ACC112 (cell line): ENCODE results near the gene GLRA2.
"Not testable (repeated sequence)": the region's sequence is repeated elsewhere in the genome, so short reads cannot be mapped to it uniquely, and the experiment has no call there.

Experiments used
- H2AFZ ChIP-seq: fragments of 200-600 bp; sonication (generic); one replicate; pipeline ENCODE4 v1.6.0; 2017; ENCODE audit warnings: antibody characterized with exemption, low read length; ENCODE audit not compliant: unreplicated experiment
- H3K27ac ChIP-seq: fragments of 200-600 bp; sonication (generic); 2 replicates; pipeline ENCODE4 v1.5.1; 2014; ENCODE audit warnings: low read depth, mild to moderate bottlenecking, antibody characterized with exemption, low read length, moderate library complexity
- H3K27me3 ChIP-seq: fragments of 200-600 bp; sonication (generic); 2 replicates; pipeline ENCODE4 v1.6.1; 2014; ENCODE audit warnings: mild to moderate bottlenecking, antibody characterized with exemption, low read length, moderate library complexity, mixed read lengths; ENCODE audit not compliant: insufficient read depth
- H3K36me3 ChIP-seq: fragments of 200-600 bp; sonication (generic); 2 replicates; pipeline ENCODE4 v1.6.1; 2016; ENCODE audit warnings: mild to moderate bottlenecking, antibody characterized with exemption, low read length, moderate library complexity, mixed read lengths; ENCODE audit not compliant: insufficient read depth
- H3K4me1 ChIP-seq: fragments of 200-600 bp; sonication (generic); one replicate; pipeline ENCODE4 v1.6.1; 2016; ENCODE audit warnings: low read length, mixed read lengths; ENCODE audit not compliant: insufficient read depth, unreplicated experiment, control insufficient read depth
- H3K4me3 ChIP-seq: fragments of 200-600 bp; sonication (generic); 2 replicates; pipeline ENCODE4 v1.5.1; 2014; ENCODE audit warnings: mild to moderate bottlenecking, low read depth, low read length
- H3K79me2 ChIP-seq: fragments of 200-600 bp; sonication (generic); one replicate; pipeline ENCODE4 v1.6.0; 2016; ENCODE audit warnings: low read length; ENCODE audit not compliant: control insufficient read depth, unreplicated experiment, insufficient read depth

Gene GLRA2

DNA sequence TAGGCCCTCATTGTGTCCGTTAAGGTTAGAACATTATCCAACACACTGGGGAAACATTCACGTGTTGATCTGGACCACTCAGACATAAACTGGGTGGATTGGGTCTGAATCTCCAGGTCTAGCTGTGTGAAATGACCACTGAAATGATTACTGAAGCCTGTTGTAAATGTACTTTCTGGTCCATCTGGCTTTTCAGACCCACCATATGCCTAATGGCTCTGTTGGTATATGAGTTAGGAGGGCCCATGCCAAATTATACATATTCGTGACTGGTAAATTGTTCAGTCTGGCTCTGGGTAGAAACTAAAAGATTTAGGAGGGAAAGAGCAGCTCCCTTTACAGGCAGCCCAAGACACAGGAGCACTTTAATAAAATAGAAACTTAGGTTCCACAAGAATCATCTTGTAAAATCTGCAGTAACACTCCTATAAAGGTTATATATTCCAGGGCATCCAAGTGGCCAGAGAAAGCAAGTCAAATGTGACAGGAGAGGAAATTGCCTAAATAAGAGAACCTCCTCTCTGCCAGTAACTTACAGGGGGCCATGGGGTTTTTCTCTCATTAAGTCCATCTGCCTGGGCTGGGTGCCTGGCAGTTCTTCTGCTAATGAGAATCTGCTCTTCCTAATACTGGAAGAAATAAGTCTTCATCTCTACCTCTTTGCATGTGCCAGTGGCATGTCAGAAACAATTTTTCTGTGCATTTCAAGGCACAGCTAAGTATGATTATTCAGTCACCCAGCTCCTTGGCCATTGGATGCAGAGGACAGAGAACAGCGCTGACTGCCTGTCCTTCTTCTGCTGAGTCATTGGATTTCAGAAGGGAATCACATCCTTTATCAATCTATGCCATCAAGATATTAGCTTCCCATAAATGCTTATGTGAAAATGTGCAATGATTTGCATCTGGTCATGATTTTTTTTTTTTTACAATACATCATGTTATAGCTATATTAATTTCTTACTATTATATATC lies 112.6 kb downstream of the GLRA2 start:
- no peaks in the 10 kb centered on the region for H3K4me1 ChIP-seq
- no peak overlapping the region for H3K27ac ChIP-seq
- no peak overlapping the region for H3K4me3 ChIP-seq
- H3K27me3 ChIP-seq = 0 out of 2 replicates have a peak, but pooled peaks cover under 1% of the 10 kb centered on the region
- no peaks in the 10 kb centered on the region for H3K36me3 ChIP-seq
- H3K79me2 ChIP-seq = no peaks in the 10 kb centered on the region
- H2AFZ ChIP-seq = no peak overlapping the region

DNA sequence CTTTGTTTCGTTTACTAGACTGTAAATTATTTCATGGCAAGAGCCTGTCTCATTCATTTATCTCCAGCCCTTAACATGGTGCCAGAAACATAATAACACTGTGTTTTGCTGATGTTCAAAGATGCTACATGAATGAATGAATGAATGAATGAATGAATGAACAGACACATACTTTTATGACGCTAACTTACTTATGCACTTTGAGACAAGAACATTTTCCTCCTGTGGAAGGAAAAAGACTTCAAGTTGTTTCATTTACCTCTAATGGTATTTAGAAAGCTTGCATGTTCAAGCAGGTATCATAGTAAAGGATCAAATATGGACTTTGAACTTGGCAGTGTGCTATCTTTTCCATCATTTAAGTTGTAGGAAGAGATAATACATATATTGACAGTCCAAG lies 131.6 kb downstream of the GLRA2 start:
- Histone ChIP-seq H3K36me3 (no peaks in the 10 kb centered on the region), H3K27me3 (no peaks in the 10 kb centered on the region), H3K4me1 (no peaks in the 10 kb centered on the region), H3K27ac (no peak overlapping the region), H2AFZ (no peak overlapping the region), H3K79me2 (no peaks in the 10 kb centered on the region), H3K4me3 (no peak overlapping the region)

DNA sequence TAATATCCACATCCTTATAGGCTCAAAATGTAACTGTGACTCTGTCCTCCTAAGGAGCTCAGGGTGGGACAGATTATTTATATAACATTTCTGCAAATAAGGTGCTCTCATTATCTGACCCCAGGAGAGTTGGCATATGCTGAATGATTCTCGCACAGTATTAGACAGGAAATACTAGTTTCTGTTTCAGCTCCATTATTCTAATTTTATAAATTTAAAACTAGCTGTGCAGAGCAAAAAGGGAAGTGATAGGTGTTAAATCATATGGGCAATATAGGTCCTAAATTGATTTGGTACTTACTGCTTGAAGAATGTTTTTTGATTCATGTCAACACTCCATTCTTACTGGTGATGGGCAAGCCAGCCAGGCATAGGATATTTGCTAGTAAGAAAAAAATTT lies 141.5 kb downstream of the GLRA2 start:
- Histone ChIP-seq H3K27ac (no peak overlapping the region), H3K79me2 (no peaks in the 10 kb centered on the region), H3K4me3 (no peak overlapping the region)

DNA sequence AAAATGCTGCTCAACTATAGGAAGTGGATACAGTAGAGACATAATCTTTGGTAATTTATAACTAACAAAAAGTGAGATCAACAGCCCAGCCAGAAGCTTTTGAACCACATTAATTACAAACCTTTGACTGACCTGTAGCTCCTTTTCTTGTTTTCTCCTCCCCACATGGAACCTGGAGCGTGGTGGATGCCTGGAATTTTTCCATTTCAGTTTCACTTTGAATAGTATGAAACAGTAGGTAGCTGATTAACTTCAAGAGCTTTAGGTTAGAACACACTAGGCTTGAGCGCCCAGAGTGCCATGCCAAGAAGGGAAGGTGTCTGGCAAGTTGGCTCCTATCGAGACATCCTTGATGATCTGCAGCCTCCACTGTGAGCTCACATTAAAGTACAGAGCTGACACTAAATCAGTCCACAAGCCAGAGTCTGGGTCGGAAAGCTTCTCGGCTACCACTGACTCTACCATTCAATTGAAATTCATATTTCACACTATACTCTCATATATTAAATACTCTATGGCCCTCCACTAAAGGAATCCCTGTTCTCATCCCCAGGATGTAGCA lies 143.4 kb downstream of the GLRA2 start:
- H3K27ac ChIP-seq = no peak overlapping the region

More for the DNA sequence above, 141.5 kb downstream of the GLRA2 start:
- no peak overlapping the region for H2AFZ ChIP-seq
- peaks cover 16% of the 10 kb centered on the region for H3K4me1 ChIP-seq
- no peaks in the 10 kb centered on the region for H3K36me3 ChIP-seq
- no peaks in the 10 kb centered on the region for H3K27me3 ChIP-seq

DNA sequence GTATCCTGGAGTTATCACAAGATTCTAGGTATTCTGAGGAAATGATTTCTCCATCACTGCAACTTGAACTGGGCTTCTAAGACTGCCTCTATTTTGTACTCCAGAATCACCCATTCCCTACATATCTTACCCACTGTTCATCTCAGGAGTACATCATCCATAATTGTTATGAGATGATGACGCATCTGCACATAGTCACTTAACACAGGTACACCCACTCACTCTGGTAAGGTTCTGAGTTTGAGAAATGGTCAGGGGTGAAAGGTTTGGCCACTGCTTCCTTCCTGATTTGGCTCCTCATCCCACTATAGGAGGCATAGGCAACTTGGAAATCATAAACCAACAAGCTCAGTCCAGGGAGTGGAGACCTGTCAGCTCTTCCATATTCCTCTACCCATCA lies 143.9 kb downstream of the GLRA2 start:
- H3K36me3 ChIP-seq = no peaks in the 10 kb centered on the region
- H3K27ac ChIP-seq = 0 out of 2 replicates have a peak overlapping the region, but pooled peaks have one; percentile 18
- H2AFZ ChIP-seq = no peak overlapping the region
- H3K27me3 ChIP-seq = no peaks in the 10 kb centered on the region
- H3K79me2 ChIP-seq = no peaks in the 10 kb centered on the region
- H3K4me1 ChIP-seq = peaks cover 26% of the 10 kb centered on the region
- H3K4me3 ChIP-seq = no peak overlapping the region

More for the DNA sequence above, 143.4 kb downstream of the GLRA2 start:
- Histone ChIP-seq H3K79me2 (no peaks in the 10 kb centered on the region), H3K27me3 (no peaks in the 10 kb centered on the region), H2AFZ (no peak overlapping the region), H3K4me3 (no peak overlapping the region), H3K4me1 (peaks cover 26% of the 10 kb centered on the region), H3K36me3 (no peaks in the 10 kb centered on the region)

DNA sequence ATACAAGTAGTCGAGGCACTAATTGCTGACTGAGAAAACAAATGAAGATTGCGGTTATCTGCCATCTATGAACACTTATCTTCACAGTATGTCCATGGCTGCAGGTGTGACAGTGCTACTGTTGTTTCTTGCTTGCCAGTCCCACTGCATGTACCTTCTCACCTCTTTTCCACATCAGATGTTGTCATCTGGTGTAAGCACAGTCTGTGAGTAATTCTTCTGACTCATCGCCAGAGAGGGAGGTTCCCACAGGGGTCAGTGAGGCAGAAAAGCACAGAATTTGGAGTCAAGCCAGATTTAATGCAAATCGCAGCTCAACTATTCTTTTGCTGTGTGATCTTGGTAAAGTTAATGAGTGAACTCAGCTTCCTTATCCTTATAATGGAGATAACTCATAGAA lies 144.4 kb downstream of the GLRA2 start:
- Histone ChIP-seq H3K36me3 (no peaks in the 10 kb centered on the region), H2AFZ (no peak overlapping the region), H3K27ac (0 out of 2 replicates have a peak overlapping the region, but pooled peaks have one; percentile 18), H3K4me3 (no peak overlapping the region), H3K79me2 (no peaks in the 10 kb centered on the region), H3K27me3 (no peaks in the 10 kb centered on the region), H3K4me1 (peaks cover 26% of the 10 kb centered on the region)

DNA sequence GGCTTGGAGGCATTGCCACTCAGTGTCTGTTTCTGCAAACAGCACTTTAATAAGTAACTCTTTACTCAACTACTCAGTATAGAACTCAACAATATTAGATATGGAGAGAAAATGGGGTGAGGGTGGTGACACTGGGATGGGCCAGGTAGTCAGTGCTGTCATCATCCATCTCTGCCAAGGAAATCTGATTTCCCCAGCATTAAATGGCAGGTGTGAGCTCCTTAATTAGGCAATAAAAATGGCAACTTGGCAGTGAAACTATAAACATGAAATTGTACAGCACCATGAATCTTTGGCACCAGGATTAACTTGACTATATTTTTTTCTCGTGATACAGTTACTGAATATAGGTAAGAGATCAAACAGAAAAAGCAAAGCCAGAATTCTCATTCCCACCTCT lies 146.2 kb downstream of the GLRA2 start:
- H3K27me3 ChIP-seq = no peaks in the 10 kb centered on the region
- H3K79me2 ChIP-seq = no peaks in the 10 kb centered on the region
- no peaks in the 10 kb centered on the region for H3K36me3 ChIP-seq
- peaks cover 26% of the 10 kb centered on the region for H3K4me1 ChIP-seq
- H2AFZ ChIP-seq = no peak overlapping the region
- no peak overlapping the region for H3K27ac ChIP-seq
- H3K4me3 ChIP-seq = no peak overlapping the region

DNA sequence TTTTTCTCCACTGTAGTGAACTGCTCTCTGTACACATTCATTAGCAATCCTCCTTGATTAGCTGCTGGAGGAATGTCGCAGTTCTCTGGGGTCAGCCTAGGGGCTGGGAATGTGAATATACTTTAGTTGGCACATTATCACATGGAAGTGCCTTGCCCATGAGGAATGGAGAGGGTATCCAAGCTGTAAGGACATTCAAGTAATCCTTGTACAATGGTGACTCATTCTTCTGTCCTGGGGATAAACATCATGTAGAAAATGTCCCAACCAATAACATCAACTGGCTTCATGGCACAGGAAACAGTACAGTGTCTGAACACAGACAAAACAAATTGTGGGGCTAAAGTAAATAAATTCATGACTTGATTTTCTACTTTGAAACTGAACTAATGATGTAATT lies 147.1 kb downstream of the GLRA2 start:
- no peaks in the 10 kb centered on the region for H3K79me2 ChIP-seq
- no peak overlapping the region for H3K27ac ChIP-seq
- no peak overlapping the region for H3K4me3 ChIP-seq
- peaks cover 26% of the 10 kb centered on the region for H3K4me1 ChIP-seq
- no peaks in the 10 kb centered on the region for H3K36me3 ChIP-seq
- H2AFZ ChIP-seq = no peak overlapping the region
- no peaks in the 10 kb centered on the region for H3K27me3 ChIP-seq

DNA sequence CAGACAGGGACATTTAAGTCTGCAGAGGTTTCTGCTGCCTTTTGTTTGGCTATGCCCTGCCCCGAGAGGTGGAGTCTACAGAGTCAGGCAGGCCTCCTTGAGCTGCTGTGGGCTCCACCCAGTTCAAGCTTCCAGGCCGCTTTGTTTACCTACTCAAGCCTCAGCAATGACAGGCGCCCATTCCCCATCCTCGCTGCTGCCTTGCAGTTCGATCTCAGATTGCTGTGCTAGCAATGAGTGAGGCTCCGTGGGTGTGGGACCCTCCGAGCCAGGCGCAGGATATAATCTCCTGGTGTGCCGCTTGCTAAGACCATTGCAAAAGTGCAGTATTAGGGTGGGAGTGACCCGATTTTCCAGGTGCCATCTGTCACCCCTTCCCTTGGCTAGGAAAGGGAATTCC lies 159.0 kb downstream of the GLRA2 start:
- H3K79me2 ChIP-seq, H3K27me3 ChIP-seq, H3K4me3 ChIP-seq: not testable (repeated sequence)

DNA sequence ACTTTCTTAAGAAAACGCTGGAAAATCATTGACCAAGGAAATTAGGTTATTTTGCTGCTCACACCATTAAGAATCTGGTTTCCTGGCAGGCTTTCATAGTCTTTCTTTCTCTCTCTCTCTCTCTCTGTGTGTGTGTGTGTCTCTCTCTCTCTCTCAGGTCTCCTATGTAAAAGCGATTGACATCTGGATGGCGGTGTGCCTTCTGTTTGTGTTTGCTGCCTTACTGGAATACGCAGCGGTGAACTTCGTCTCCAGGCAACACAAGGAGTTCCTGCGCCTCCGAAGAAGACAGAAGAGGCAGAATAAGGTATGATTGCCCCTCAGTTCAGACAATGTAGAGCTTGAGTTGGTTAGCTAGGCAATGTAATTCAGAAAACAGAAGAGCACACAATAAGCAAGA lies 161.2 kb downstream of the GLRA2 start:
- Histone ChIP-seq H3K27ac (no peak overlapping the region), H3K4me1 (no peaks in the 10 kb centered on the region), H3K27me3 (no peaks in the 10 kb centered on the region), H3K4me3 (no peak overlapping the region), H3K36me3 (no peaks in the 10 kb centered on the region), H2AFZ (no peak overlapping the region), H3K79me2 (no peaks in the 10 kb centered on the region)

More for the DNA sequence above, 159.0 kb downstream of the GLRA2 start:
- H2AFZ ChIP-seq, H3K36me3 ChIP-seq, H3K27ac ChIP-seq, H3K4me1 ChIP-seq: not testable (repeated sequence)

DNA sequence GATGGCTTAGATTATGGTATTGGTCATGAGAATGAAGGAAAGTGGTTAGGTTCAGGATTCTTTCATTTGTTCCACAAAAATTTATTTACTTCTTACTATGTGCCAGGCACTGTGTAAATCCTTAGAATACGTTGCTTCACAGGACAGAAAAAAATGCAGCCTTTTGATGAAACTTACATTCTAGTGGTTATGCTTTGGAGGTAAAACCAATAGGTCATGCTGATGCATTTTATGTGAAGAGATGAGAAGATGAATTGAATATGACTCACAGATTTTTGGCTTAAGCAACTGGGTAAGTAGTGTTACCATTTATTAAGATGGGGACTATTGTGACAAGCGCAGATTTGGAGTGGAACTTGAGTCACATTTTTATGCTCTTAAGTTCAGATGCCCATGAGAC lies 165.3 kb downstream of the GLRA2 start:
- Histone ChIP-seq H3K4me1 (no peaks in the 10 kb centered on the region), H3K36me3 (no peaks in the 10 kb centered on the region), H3K27ac (no peak overlapping the region), H3K4me3 (no peak overlapping the region), H2AFZ (no peak overlapping the region), H3K27me3 (no peaks in the 10 kb centered on the region), H3K79me2 (no peaks in the 10 kb centered on the region)
